MCF 10A (cell line): ENCODE measurements around the gene PIEZO1. TPM values are rescaled to one million over a fixed set of nuclear protein-coding genes. Genes with fewer than 3 reads are reported as not detected.

Experiments
- BruUV-seq: library from RNA; stranded (reverse); fragments of 400-500 nt; replicated peaks from 2 replicates; lab custom pipeline; 2021; lab: Mats Ljungman, UMichigan
- CTCF ChIA-PET: fragments of 300-600 bp; sonication (Branson Sonifier 250); formaldehyde crosslinking; extraction: SDS; loops from one replicate; lab custom pipeline; 2021; ENCODE audit warnings: antibody characterized with exemption, inconsistent platforms; lab: Yijun Ruan, JAX
- POLR2A ChIA-PET: fragments of 300-600, 350-650 bp; sonication (Branson Sonifier 250); formaldehyde crosslinking; extraction: SDS; loops from one replicate; lab custom pipeline; 2020; ENCODE audit warnings: antibody characterized with exemption, inconsistent platforms; lab: Yijun Ruan, JAX
- DNase-seq: peaks from one replicate; pipeline ENCODE4 v3.0.0-alpha.2; 2018; ENCODE audit not compliant: unreplicated experiment
- H3K27ac Mint-ChIP-seq: one replicate; pipeline ENCODE4 v1.8.0; 2022; ENCODE audit warnings: mild to moderate bottlenecking, low read depth, mixed read lengths; ENCODE audit not compliant: unreplicated experiment
- H3K27me3 Mint-ChIP-seq: one replicate; pipeline ENCODE4 v1.8.0; 2022; ENCODE audit warnings: mixed read lengths; ENCODE audit not compliant: insufficient read depth, unreplicated experiment
- H3K36me3 Mint-ChIP-seq: one replicate; pipeline ENCODE4 v1.8.0; 2022; ENCODE audit warnings: mild to moderate bottlenecking, moderate library complexity, mixed read lengths; ENCODE audit not compliant: insufficient read depth, unreplicated experiment
- H3K4me1 Mint-ChIP-seq: one replicate; pipeline ENCODE4 v1.8.0; 2022; ENCODE audit warnings: mixed read lengths; ENCODE audit not compliant: insufficient read depth, unreplicated experiment
- H3K4me3 Mint-ChIP-seq: one replicate; pipeline ENCODE4 v1.8.0; 2022; ENCODE audit warnings: mild to moderate bottlenecking, moderate library complexity, mixed read lengths; ENCODE audit not compliant: unreplicated experiment
- H3K9me3 Mint-ChIP-seq: one replicate; pipeline ENCODE4 v1.8.0; 2022; ENCODE audit warnings: mixed read lengths; ENCODE audit not compliant: unreplicated experiment
- CTCF ChIP-seq: fragments of 200-600 bp; IDR thresholded peaks from one replicate; pipeline ENCODE4 v1.8.0; 2022; ENCODE audit warnings: antibody characterized with exemption, mild to moderate bottlenecking; ENCODE audit not compliant: unreplicated experiment
- intact Hi-C: fragments of 100-400 bp; cut with micrococcal nuclease; formaldehyde crosslinking; loops from 2 replicates; pipeline ENCODE4 v1.14.1; 2022
- total RNA-seq: library from RNA; stranded (reverse); gene quantifications from 2 replicates; pipeline ENCODE4 v1.2.3, GENCODE V29; 2022

The PIEZO1 gene
- total RNA-seq, 1 experiment from 2014 or later = 193 TPM

- no peaks in the 10 kb centered on the region for H3K9me3 Mint-ChIP-seq
- no peak overlapping the region for H3K4me3 Mint-ChIP-seq
- POLR2A ChIA-PET = interaction anchor here (0.8 to 1.2 kb wide), 2 partner anchors 23 to 70 kb away, joined by 3 to 5 read pairs; no protein-coding TSS in a partner anchor
- DNase-seq = no peak
- peaks cover 58% of the 10 kb centered on the region for H3K36me3 Mint-ChIP-seq
- H3K4me1 Mint-ChIP-seq = peaks cover 5% of the 10 kb centered on the region
- H3K27me3 Mint-ChIP-seq = no peaks in the 10 kb centered on the region
- intact Hi-C loops = no loop called here
- no peak overlapping the region for H3K27ac Mint-ChIP-seq
- BruUV-seq = no TSS peak
- CTCF ChIA-PET = interaction anchor here (1.0 kb wide), 1 partner anchor 64 kb away, joined by 3 read pairs; no protein-coding TSS in a partner anchor
- no peak for TF ChIP-seq CTCF
Measured at GRCh38 chr16:88807142-88807625, 22.2 kb upstream of the PIEZO1 start.

- ChIA-PET CTCF (interaction anchor here (1.0 kb wide), 1 partner anchor 63 kb away, joined by 3 read pairs; no protein-coding TSS in a partner anchor), POLR2A (interaction anchor here (0.8 to 1.2 kb wide), 2 partner anchors 22 to 69 kb away, joined by 3 to 5 read pairs; no protein-coding TSS in a partner anchor)
- Mint-ChIP-seq H3K4me1 (no peaks in the 10 kb centered on the region), H3K9me3 (no peaks in the 10 kb centered on the region), H3K4me3 (no peak overlapping the region), H3K27ac (no peak overlapping the region), H3K27me3 (no peaks in the 10 kb centered on the region), H3K36me3 (peaks cover 52% of the 10 kb centered on the region)
- DNase-seq = no peak
- intact Hi-C loops = no loop called here
- no peak for TF ChIP-seq CTCF
- no TSS peak for BruUV-seq
Measured at GRCh38 chr16:88806491-88807111, 21.6 kb upstream of the PIEZO1 start.

- Mint-ChIP-seq H3K27ac (no peak overlapping the region), H3K9me3 (no peaks in the 10 kb centered on the region), H3K4me1 (no peaks in the 10 kb centered on the region), H3K36me3 (peaks cover 47% of the 10 kb centered on the region), H3K27me3 (no peaks in the 10 kb centered on the region), H3K4me3 (no peak overlapping the region)
- no peak for TF ChIP-seq CTCF
- BruUV-seq = no TSS peak
- POLR2A ChIA-PET = interaction anchor here (0.7 to 1.2 kb wide), 2 partner anchors 22 to 52 kb away, joined by 4 to 5 read pairs; no protein-coding TSS in a partner anchor
- CTCF ChIA-PET = interaction anchor here (0.6 kb wide), 1 partner anchor 261 kb away, joined by 3 read pairs; no protein-coding TSS in a partner anchor
- no peak for DNase-seq
- intact Hi-C loops = no loop called here
Measured at GRCh38 chr16:88805887-88806393, 20.9 kb upstream of the PIEZO1 start.

- H3K9me3 Mint-ChIP-seq = no peaks in the 10 kb centered on the region
- H3K36me3 Mint-ChIP-seq = peaks cover 43% of the 10 kb centered on the region
- H3K27me3 Mint-ChIP-seq = no peaks in the 10 kb centered on the region
- TF ChIP-seq CTCF = no peak
- H3K4me1 Mint-ChIP-seq = no peaks in the 10 kb centered on the region
- POLR2A ChIA-PET = interaction anchor here (0.7 to 3.3 kb wide), 2 partner anchors 7 to 52 kb away, joined by 4 to 16 read pairs; partner anchors contain the start of gene APRT
- intact Hi-C loops = no loop called here
- DNase-seq = no peak
- CTCF ChIA-PET = no interaction called here
- no peak overlapping the region for H3K27ac Mint-ChIP-seq
- no TSS peak for BruUV-seq
- no peak overlapping the region for H3K4me3 Mint-ChIP-seq
Measured at GRCh38 chr16:88805340-88805715, 20.3 kb upstream of the PIEZO1 start.
